HG03354 (cell line): Measurements from ENCODE around the gene ODC1.

Experiments
- ATAC-seq: cut with Tn5 transposase; IDR thresholded peaks from one replicate; pipeline ENCODE4 v1.9.1; 2021; ENCODE audit warnings: mild to moderate bottlenecking; ENCODE audit not compliant: unreplicated experiment, poor library complexity, severe bottlenecking

Gene ODC1

DNA sequence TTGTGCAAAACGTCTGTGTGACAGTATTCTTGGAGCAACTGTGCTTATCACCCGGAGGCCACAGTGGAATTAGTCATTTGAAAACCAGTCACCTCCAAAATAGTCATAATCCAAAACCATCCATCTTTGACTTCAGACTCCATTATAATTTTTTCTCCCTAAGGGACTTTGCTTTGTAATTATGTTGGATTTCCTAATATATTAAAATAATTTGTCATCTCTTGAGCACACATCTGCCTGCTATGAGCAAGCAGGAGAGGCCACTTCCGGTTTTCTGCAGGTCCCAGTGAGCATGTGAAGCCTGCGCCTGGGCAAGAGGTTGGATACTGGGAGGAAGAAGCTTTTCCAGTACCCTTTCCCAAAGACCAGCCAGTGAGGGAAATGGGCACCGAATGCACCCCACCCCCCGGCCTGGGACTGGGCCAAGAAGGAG is 57.7 kb downstream of the ODC1 start:
- no peak for ATAC-seq
